Neural cell (in vitro differentiated cells): ENCODE measurements around the gene PPP1R13B.

ENCODE experiments used
- EP300 ChIP-seq: fragments of 450-650 bp; conservative IDR thresholded peaks from 2 replicates; pipeline ENCODE4 v1.6.1; 2014; ENCODE audit warnings: antibody characterized with exemption, mild to moderate bottlenecking, moderate library complexity; ENCODE audit not compliant: poor library complexity, severe bottlenecking
- EZH2 ChIP-seq: fragments of 200-600, 300-800 bp; shearing (Covaris generic), sonication (generic); IDR thresholded peaks from 2 replicates; pipeline ENCODE4 v1.6.1; 2014; ENCODE audit warnings: antibody characterized with exemption, low read length, borderline replicate concordance, mild to moderate bottlenecking; ENCODE audit not compliant: insufficient read depth, poor library complexity, severe bottlenecking
- MXI1 ChIP-seq: fragments of 450-650 bp; conservative IDR thresholded peaks from 2 replicates; pipeline ENCODE4 v1.6.1; 2014; ENCODE audit warnings: antibody characterized with exemption, mild to moderate bottlenecking; ENCODE audit not compliant: poor library complexity, severe bottlenecking
- POLR2AphosphoS5 ChIP-seq: IDR thresholded peaks from 2 replicates; pipeline ENCODE4 v1.6.1; 2012
- RAD21 ChIP-seq: fragments of 450-650 bp; conservative IDR thresholded peaks from 2 replicates; pipeline ENCODE4 v1.6.1; 2014; ENCODE audit warnings: antibody characterized with exemption, mild to moderate bottlenecking, moderate library complexity
- SMC3 ChIP-seq: fragments of 450-650 bp; conservative IDR thresholded peaks from 2 replicates; pipeline ENCODE4 v1.6.1; 2014; ENCODE audit warnings: antibody characterized with exemption, mild to moderate bottlenecking, moderate library complexity; ENCODE audit not compliant: poor library complexity
- TAF1 ChIP-seq: IDR thresholded peaks from 2 replicates; pipeline ENCODE4 v1.6.1; 2012; ENCODE audit warnings: low read depth
- TF ChIP-seq, protein P1 (sequence below): fragments of 450-650 bp; IDR thresholded peaks from 2 replicates; pipeline ENCODE4 v1.5.1; 2014; ENCODE audit warnings: antibody characterized with exemption, mild to moderate bottlenecking, moderate library complexity; ENCODE audit not compliant: poor library complexity, severe bottlenecking
- TF ChIP-seq, protein P2 (sequence below): IDR thresholded peaks from 2 replicates; pipeline ENCODE4 v1.6.1; 2012; ENCODE audit warnings: borderline replicate concordance

DNA sequence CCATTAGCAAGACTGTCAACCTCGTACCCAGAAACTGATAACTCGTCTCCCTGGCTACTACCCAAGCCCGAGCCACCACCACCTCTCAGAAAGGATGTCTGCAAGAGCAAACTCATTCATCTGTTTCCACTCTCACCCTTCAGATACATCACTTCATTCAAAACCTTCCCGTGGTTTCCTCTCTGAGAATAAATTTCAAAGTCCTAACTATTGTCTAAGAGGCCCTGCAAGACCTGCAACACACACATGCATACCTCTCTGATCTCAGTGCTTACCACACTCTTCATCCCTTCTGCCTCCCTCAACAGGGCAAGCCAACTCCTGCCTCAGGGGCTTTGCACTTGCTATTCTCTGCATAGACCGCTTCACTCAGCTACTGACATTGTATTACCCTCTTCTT is 40.6 kb downstream of the PPP1R13B start:
- TF ChIP-seq, protein P1, sequence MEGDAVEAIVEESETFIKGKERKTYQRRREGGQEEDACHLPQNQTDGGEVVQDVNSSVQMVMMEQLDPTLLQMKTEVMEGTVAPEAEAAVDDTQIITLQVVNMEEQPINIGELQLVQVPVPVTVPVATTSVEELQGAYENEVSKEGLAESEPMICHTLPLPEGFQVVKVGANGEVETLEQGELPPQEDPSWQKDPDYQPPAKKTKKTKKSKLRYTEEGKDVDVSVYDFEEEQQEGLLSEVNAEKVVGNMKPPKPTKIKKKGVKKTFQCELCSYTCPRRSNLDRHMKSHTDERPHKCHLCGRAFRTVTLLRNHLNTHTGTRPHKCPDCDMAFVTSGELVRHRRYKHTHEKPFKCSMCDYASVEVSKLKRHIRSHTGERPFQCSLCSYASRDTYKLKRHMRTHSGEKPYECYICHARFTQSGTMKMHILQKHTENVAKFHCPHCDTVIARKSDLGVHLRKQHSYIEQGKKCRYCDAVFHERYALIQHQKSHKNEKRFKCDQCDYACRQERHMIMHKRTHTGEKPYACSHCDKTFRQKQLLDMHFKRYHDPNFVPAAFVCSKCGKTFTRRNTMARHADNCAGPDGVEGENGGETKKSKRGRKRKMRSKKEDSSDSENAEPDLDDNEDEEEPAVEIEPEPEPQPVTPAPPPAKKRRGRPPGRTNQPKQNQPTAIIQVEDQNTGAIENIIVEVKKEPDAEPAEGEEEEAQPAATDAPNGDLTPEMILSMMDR = no peak
- TF ChIP-seq EZH2 (no peak), POLR2AphosphoS5 (no peak), RAD21 (no peak), MXI1 (no peak), TAF1 (no peak), EP300 (no peak), SMC3 (no peak)
- TF ChIP-seq, protein P2, sequence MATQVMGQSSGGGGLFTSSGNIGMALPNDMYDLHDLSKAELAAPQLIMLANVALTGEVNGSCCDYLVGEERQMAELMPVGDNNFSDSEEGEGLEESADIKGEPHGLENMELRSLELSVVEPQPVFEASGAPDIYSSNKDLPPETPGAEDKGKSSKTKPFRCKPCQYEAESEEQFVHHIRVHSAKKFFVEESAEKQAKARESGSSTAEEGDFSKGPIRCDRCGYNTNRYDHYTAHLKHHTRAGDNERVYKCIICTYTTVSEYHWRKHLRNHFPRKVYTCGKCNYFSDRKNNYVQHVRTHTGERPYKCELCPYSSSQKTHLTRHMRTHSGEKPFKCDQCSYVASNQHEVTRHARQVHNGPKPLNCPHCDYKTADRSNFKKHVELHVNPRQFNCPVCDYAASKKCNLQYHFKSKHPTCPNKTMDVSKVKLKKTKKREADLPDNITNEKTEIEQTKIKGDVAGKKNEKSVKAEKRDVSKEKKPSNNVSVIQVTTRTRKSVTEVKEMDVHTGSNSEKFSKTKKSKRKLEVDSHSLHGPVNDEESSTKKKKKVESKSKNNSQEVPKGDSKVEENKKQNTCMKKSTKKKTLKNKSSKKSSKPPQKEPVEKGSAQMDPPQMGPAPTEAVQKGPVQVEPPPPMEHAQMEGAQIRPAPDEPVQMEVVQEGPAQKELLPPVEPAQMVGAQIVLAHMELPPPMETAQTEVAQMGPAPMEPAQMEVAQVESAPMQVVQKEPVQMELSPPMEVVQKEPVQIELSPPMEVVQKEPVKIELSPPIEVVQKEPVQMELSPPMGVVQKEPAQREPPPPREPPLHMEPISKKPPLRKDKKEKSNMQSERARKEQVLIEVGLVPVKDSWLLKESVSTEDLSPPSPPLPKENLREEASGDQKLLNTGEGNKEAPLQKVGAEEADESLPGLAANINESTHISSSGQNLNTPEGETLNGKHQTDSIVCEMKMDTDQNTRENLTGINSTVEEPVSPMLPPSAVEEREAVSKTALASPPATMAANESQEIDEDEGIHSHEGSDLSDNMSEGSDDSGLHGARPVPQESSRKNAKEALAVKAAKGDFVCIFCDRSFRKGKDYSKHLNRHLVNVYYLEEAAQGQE = no peak
